NB4 (cell line): ENCODE data around the gene SLC5A7.

Source experiments
- CTCF ChIP-seq: IDR thresholded peaks from one replicate; pipeline ENCODE4 v1.5.1; 2012; ENCODE audit warnings: low read depth, low read length
- MAX ChIP-seq: IDR thresholded peaks from 2 replicates; pipeline ENCODE4 v1.6.1; 2011; ENCODE audit warnings: low read depth, low read length
- MYC ChIP-seq: IDR thresholded peaks from 2 replicates; pipeline ENCODE4 v1.6.1; 2011; ENCODE audit warnings: low read depth, low read length
- POLR2A ChIP-seq: IDR thresholded peaks from 2 replicates; pipeline ENCODE4 v1.6.1; 2011; ENCODE audit warnings: mild to moderate bottlenecking; ENCODE audit not compliant: insufficient read length; ENCODE audit errors: extremely low read depth

DNA sequence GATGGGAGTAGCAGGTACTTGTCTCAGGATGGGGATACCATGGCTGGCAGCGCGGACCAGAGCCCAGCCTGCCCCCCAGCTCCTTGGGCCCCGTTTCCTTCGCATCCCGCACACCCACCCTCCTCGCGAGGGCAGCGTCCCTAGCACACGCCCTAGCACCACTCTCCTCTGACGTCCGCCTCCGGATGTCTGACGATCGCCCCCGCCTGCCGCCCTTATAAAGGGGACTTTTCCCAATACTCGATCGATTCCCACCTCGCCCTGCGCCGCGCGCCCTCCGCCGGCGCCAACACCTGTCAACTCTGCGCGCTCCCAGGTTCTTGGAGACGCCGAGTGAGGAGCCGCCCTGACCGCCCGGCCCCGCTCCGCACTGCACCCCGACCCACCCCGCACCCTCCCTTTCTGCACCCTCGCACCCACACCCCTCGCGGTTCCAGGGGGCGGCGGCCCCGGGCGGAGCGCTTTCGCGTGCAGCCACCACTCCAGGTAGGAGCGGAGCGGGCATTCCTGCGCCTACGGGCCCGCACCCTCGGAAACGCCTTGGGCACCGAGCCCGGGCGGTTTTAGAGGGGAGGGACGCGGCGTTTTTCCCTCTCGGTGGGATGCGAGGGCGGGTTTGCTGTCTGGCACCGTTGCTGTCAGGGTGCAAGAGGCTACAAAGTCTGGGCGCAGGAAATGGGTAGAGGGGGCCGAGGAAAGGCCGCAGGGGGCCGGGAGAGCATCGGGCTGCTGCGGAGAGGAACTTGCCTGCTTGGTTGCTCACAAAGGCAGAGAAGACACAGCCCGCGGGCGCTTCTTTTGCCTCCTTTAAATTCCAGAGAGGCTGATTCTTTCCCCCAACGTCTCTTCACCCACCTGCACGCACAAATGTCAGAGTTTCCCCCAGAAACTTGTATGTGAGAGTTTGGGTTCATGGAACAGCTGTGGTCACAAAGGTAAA, at the start of gene SLC5A7:
- TF ChIP-seq CTCF (no peak), POLR2A (no peak), MYC (no peak), MAX (no peak)
